NCI-H1048 (cell line): Measurements from ENCODE around the gene MYO16.

ENCODE experiments used
- DNase-seq: peaks from one replicate; lab custom pipeline; 2025; lab: John Stamatoyannopoulos, UW

MYO16 gene

GRCh38 chr13:108629181-108629752 is at the start of gene MYO16:
Gene MYO16 (plus strand): TSS chr13:108629611. CDS start chr13:108629845, 234 bp downstream.
- no peak for DNase-seq

DNA sequence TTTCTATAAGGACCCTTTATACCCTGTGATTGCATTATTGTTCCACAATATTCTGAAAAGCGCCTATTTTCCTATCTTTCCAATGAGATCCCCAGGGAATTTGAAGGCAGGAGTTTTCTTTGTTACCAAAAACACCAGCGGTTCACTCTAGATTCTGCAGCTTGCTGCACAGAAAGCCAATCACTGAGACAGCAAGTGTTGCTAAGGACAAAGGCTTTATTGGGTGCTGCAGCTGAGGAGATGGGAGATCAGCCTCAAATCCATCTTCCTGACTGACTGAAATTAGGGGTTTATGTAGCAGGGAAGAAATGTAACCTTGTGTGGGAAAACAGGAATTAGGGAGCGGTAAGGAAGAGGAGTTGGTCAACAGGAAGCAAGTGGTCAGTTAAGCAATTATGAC is 42.6 kb upstream of the MYO16 start:
- DNase-seq = no peak

- DNase-seq = no peak
Measured at GRCh38 chr13:108588516-108588915, 40.9 kb upstream of the MYO16 start.

- DNase-seq = no peak
Measured at GRCh38 chr13:108594153-108594552, 35.3 kb upstream of the MYO16 start.

DNA sequence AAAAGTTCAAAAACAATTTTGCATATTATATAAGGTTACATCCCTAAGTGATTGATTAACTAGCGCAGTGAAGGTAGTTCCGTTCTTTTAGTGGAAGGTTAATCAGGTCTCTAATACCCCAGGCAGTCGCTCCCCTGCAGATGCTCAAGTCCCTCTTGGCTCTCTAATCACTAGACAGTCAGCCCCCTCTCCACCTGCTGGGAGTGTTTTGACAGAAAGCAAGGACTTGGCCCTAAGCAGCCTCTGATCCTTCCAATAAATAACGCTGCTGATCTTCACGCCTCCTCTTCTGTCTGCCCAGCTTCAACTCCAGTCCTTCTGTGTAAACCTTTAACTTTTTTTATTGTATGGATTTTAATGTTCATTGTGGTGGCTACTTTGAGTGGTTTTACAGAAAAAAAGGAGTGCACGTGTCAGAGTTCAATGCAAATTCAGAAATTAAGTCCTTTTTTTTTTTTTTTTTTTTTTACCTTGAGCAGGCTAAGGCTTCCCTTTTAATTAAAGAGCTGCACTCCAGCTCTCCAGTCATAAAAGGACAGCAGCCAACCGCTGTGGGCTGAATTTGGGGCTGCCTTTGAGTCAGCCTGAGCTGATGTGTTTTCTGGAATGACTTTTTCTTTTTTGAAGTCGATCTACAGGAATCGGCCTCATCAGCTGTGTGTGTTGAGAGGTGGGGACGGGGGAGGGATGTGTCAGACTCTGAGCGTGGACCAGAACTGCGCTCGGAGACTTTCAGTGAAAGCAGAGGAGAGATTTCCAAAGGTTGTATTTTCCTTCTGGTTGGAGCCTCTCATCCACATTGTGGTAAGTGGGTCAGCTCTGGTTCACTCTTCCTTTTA is 33.8 kb upstream of the MYO16 start:
- DNase-seq = no peak

- no peak for DNase-seq
Measured at GRCh38 chr13:108597943-108598342, 31.5 kb upstream of the MYO16 start.

- DNase-seq = no peak
Measured at GRCh38 chr13:108606424-108606823, 23.0 kb upstream of the MYO16 start.

- DNase-seq = no peak
Measured at GRCh38 chr13:108609353-108609752, 20.1 kb upstream of the MYO16 start.

DNA sequence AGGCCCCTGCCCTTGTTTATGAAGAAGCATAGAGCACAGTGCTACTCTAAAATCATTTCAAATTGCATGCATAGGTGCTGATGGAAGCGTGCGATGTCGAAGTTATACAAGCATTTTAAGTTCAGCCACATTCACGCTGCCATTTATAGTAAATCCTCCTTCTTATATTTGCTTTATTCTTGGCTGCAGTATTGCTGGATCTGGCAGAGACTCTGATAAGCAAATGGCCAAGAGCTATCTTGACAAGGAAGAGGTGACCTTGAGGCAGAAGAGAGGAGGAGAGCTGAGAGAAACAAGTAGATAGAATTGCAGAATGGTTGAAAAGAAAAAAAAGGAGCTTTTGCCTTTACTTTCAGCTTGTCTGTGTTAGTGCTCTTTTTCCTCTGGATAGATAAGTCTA is 18.9 kb upstream of the MYO16 start:
- DNase-seq = no peak

DNA sequence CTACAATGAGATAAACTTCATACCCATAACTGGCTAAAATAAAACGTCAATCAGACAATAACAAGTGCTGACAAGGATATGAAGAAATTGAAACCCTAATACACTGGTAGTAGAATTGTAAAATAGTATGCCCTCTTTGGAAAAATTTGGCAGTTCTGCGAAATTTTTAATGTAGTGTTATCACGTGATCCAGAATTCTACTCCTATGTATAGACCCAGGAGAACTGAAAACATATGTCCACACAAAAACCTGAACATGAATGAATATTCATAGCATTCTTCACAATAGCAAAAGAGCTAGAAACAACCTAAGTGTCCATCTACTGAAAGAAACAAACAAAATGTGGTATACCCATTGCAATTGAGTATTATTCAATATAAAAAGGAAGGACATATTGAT is 14.2 kb upstream of the MYO16 start:
- no peak for DNase-seq

DNA sequence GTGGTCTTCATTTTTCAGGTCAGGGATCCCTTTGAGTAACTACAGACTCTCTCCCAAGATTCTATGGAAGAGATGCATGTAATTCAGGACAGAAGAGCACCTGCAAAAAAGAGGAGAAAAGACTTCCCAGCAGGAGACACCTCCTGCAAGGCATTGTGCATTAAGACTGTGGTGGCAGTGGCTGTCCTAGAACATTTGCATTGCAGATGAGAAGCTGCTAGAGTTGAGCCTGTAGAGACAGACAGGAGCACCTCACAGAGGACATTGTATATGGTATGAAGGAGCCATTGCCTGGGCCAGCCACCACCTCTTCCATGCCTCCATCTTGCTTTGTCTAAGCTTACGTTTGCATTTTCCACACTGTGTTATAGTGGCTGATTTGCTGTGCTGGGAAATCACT is 11.2 kb upstream of the MYO16 start:
- no peak for DNase-seq

GRCh38 chr13:108621462-108621861 is 7.9 kb upstream of the MYO16 start:
- no peak for DNase-seq

GRCh38 chr13:108624108-108624507 is 5.3 kb upstream of the MYO16 start:
- DNase-seq = no peak

- DNase-seq = no peak
Measured at GRCh38 chr13:108624979-108625378, 4.4 kb upstream of the MYO16 start.

DNA sequence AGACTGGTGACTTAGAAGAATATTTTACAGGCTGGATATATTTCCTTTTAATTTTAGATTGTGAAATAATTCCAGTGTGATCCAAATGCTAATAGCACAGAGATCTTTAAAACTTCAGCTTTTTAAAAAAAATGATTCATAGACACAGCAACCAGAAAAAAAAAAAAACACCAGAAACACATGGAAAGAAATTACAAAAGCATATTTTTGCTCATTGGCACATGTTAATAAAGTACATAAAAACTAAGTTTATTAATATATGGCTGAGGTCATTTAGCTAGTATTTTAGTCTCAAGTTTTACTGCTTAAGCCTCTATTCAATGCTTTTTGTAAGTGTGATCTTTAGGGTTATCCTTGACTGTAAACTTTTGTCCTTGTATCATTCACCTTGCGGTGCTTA is 577 bp downstream of the MYO16 start:
- no peak for DNase-seq

DNA sequence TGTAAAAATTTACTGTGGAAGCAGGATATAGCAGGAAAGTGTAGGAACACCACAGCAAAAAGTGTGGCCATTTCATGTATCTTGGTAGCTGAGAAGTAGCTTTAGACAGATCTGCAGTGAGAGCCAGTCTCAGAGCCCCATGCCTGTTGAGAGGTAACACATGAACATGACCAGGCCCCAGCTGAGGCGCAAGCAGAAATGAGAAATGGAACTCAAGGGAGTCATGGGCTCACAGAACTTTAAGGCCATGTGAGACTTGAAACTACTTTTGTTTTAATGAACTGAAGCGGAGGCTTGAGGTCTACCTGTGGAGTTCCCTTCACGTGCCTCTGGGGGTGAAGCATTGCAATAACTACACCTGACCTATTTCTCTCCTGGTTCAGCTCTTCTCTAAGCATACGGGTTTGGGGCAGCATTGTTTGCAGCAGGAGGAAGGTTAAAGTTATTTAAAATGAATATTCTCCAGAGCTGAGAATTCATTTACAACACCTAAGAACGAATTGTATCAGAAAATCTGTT is 3.3 kb downstream of the MYO16 start:
- no peak for DNase-seq

- DNase-seq = no peak
Measured at GRCh38 chr13:108638901-108639300, 9.5 kb downstream of the MYO16 start.

DNA sequence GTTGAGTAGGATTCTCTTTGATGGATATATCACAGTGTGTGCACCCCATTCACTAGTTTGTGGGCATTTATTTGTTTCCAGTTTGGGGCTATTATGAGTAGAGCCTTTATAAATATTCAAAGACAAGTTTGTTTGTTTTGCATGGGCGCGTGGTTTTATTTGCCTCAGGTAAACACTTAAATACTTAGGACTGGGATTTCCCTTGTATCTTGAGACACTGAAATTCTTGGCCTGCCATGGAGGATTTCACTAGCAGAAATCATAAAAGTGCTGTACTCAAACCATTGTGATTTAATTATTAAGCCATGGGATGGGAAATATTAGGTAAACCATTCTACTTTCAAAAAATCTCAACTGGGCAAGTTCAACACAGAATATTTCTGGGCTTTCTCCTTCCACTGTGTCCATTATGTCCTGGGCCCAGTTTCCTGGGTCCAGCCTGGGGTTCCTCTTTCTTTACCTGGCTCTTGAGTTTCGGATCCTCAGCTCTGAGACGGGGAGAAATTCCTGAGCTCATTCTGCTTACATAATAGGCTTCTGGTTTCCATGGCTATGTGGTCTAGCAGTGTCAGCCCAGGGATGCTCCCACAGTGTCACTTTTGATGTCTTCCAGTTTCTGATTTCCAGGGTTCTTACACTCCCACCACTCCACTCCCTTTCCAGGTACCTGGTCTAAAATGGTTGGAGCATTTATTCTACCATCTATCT is 14.4 kb downstream of the MYO16 start:
- DNase-seq = no peak

GRCh38 chr13:108645376-108645775 is 16.0 kb downstream of the MYO16 start:
- DNase-seq = no peak

DNA sequence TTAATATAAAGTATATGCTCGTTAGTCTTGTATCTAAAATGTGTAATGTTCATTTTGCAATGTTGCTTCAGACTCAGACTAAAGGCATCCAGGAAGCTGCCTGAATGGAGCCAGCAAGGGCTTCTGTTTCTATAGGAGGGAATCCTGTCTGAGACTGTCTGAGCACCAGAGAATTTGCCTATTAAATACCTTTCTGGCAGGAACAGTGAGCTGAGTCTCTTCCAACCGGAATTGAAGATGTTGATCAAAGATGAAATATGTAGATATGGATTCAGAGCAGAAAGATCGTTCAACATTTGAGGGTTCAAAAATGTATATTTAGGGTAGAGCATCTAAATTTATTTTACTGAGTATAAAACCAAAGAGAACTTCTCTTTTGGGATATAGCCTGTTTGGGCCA is 20.9 kb downstream of the MYO16 start:
- no peak for DNase-seq

DNA sequence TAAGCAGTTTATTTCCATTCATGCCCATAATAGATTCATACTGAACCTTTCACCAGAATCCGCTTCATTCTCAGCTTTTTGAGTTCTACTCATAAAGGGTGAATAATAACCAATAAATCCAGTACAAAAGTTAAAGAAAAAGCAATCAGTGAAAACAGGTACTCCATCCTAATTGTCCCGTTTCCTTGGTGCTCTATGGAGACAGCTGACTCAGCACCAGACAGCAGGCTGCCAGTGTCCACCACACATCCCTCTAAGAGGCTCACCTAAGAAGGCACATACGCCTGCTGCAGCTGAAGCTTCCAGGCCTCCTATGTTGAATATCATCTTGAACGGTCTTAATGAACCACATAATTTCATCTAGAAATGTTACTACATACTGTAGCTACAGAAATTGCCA is 27.3 kb downstream of the MYO16 start:
- DNase-seq = no peak

GRCh38 chr13:108657519-108657918 is 28.1 kb downstream of the MYO16 start:
- DNase-seq = no peak

DNA sequence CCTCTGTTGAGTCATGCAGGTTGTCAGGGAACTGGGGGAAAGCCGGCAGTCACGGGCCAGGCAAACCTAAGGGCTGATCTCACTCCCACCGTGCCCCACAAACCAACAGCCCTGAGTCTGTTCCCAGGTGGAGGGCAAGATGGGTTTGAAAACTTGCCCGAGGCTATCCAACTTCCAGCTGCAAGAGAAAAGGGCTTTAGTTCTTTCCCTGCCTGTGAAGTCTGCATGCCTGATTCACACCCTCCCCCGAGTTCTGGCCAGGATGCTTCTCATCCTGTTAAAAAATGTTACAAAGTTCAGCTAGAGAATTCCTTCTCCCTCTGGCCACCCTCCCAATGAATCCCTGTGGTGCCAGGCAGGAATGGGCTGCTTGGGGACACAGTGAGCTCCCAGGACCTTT is 33.1 kb downstream of the MYO16 start:
- DNase-seq = no peak
